GM12864 (cell line): ENCODE results near the gene FIZ1.

Source experiments
- DNase-seq: peaks from one replicate; pipeline ENCODE4 v3.0.0-alpha.2; 2011; ENCODE audit warnings: low read depth
- H3K4me3 ChIP-seq: 2 replicates; pipeline ENCODE4 v1.5.1; 2011; ENCODE audit warnings: mild to moderate bottlenecking, low read depth, low read length, control low read depth
- CTCF ChIP-seq: IDR thresholded peaks from 2 replicates; pipeline ENCODE4 v1.5.1; 2011; ENCODE audit warnings: low read depth, mild to moderate bottlenecking, moderate library complexity, low read length, control low read depth, inconsistent platforms; ENCODE audit errors: missing control alignments

Gene FIZ1

DNA sequence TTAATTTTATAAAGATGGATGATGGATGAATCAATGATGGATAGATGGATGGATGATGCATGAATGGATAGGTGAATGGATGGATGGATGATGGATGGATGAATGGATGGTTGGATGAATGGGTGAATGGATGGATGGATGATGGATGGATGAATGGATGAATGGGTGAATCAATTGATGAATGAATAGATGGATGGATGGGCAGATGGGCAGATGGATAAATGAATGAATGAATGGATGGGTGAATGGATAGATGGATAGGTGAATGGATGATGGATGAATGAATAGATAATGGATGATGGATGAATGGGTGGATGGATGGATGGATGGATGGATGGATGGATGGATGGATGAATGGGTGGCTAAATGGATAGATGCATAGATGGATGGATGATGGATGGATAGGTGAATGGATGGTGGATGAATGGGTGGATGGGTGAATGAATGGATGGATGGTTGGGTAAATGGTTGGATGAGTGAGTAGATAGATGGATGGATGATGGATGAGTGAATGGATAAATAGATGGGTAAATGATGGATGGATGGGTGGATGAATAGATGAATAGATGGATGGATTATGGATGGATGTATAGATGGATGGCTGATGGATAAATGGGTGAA is 31.5 kb downstream of the FIZ1 start:
- H3K4me3 ChIP-seq, result no peak overlapping the region
- DNase-seq, result no peak
- TF ChIP-seq CTCF, result no peak

DNA sequence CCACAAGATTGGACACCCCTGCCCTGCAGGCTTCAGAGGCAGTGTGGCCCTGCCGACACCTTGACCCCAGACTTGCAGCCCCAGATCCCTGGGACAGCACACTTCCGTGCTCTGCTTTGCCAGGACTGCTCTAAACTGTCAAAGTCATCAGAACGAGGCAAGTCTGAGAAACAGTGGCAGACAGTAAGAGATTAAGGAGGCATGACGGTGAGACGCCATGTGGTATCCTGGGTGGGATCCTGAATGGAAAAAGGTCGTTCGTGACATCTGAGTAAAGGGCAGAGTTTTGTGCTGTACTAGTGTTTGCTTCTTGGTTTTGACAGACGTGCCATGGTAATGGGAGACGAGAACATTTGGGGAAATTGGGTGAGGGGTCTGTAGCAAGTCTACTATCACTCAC is 32.5 kb downstream of the FIZ1 start:
- DNase-seq, result no peak
- no peak overlapping the region for H3K4me3 ChIP-seq
- no peak for TF ChIP-seq CTCF

- no peak for TF ChIP-seq CTCF
- no peak overlapping the region for H3K4me3 ChIP-seq
- no peak for DNase-seq
Measured at GRCh38 chr19:55563261-55563690, 36.0 kb downstream of the FIZ1 start.

DNA sequence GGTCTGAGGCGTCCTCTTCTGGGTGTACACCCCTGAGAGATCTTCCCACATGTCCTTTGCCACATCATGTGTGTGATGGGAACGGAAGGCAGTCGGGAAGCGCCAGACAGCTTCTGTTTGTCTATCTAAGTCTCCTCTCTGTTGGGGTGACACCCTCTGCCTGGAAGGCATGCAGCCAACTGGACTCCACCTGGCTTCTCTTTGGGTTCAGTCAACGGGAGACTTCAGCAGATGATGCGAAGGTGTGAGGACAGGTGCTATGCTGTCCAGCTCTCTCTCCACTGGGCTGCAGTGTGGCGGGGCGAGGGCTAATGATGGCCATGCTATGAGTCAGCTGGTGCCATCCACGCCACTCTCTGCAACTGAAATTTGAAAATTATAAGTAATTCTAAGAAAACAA is 39.6 kb downstream of the FIZ1 start:
- H3K4me3 ChIP-seq, result no peak overlapping the region
- DNase-seq, result no peak
- TF ChIP-seq CTCF, result no peak

DNA sequence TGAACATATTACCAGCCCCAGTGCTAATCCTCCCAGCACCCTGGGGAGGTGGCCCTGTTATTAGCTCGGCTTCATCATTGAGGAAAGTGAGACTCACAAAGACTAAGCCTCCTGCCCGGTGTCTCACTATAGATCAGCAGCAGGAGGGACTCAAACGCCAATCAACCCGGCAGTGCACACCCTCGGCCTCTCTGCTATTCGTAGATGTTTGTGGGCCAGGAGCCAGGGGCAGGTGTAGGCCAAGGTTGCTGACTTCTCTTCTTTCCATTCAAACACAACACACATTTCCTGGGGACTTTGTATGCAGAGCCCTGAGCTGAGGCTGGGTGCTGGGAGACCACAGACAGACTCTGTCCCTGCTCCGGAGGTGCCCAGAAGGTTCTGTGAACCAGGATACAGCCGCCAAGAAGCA is 44.6 kb downstream of the FIZ1 start:
- no peak for TF ChIP-seq CTCF
- no peak overlapping the region for H3K4me3 ChIP-seq
- DNase-seq, result no peak

GRCh38 chr19:55554302-55554701 is 45.0 kb downstream of the FIZ1 start:
- no peak for DNase-seq
- TF ChIP-seq CTCF, result no peak
- no peak overlapping the region for H3K4me3 ChIP-seq
